Suprapubic skin (tissue), 4 donors: ENCODE measurements around the gene PRR16. TPM values are rescaled to one million over a fixed set of nuclear protein-coding genes. Genes with fewer than 3 reads are reported as not detected.

Source experiments
- DNase-seq, 2 donors: peaks; one replicate each; pipeline ENCODE4 v3.0.0-alpha.2; 2019; ENCODE audit warnings: low spot score in 2 of 2
- H3K27ac ChIP-seq: fragments of 200-600 bp; sonication (generic); one replicate; pipeline ENCODE4 v1.5.1; 2019
- H3K27me3 ChIP-seq: fragments of 200-600 bp; sonication (generic); one replicate; pipeline ENCODE4 v1.5.1; 2019
- H3K36me3 ChIP-seq: fragments of 200-600 bp; sonication (generic); one replicate; pipeline ENCODE4 v1.5.1; 2019
- H3K4me1 ChIP-seq: fragments of 200-600 bp; sonication (generic); one replicate; pipeline ENCODE4 v1.5.1; 2019
- H3K4me3 ChIP-seq: fragments of 200-600 bp; sonication (generic); one replicate; pipeline ENCODE4 v1.5.1; 2019; ENCODE audit warnings: mild to moderate bottlenecking
- H3K9me3 ChIP-seq: fragments of 200-600 bp; sonication (generic); one replicate; pipeline ENCODE4 v1.5.1; 2019
- EP300 ChIP-seq: sonication (generic); formaldehyde crosslinking; IDR thresholded peaks from one replicate; pipeline ENCODE4 v1.6.1; 2017; ENCODE audit warnings: antibody characterized with exemption
- POLR2A ChIP-seq, 2 donors: fragments of 450-650 bp; IDR thresholded peaks; one replicate each; pipeline ENCODE4 v1.6.1; 2017; ENCODE audit warnings: antibody characterized with exemption in 2 of 2, mild to moderate bottlenecking in 2 of 2, moderate library complexity in 2 of 2
- POLR2AphosphoS5 ChIP-seq, 3 donors: sonication (generic); formaldehyde crosslinking; IDR thresholded peaks; one replicate each; pipeline ENCODE4 v1.6.1; 2017; ENCODE audit warnings: antibody characterized with exemption in 3 of 3
- WGBS: methylation state at CpG from one replicate; pipeline ENCODE4 v1.1.5; 2018; 5-methylcytosine and 5-hydroxymethylcytosine counted together
- total RNA-seq, 4 donors: library from RNA; depleted of rRNA; stranded (reverse); fragments of >200 nt; gene quantifications; one replicate each; pipeline ENCODE4 v1.1.0, GENCODE V29; 2016
- TF ChIP-seq, protein P1 (sequence below), 2 donors: fragments of 200-600 bp in 1 of 2; fragments of 450-650 bp in 1 of 2; sonication (generic) in 1 of 2; IDR thresholded peaks; one replicate each; pipeline ENCODE4 v1.5.1; 2016 to 2019; ENCODE audit warnings: antibody characterized with exemption in 2 of 2, mild to moderate bottlenecking in 1 of 2, moderate library complexity in 1 of 2

Gene PRR16
- total RNA-seq, 4 donors from 2014 or later, result 0.76 to 1.4 (median 1.0) TPM

DNA sequence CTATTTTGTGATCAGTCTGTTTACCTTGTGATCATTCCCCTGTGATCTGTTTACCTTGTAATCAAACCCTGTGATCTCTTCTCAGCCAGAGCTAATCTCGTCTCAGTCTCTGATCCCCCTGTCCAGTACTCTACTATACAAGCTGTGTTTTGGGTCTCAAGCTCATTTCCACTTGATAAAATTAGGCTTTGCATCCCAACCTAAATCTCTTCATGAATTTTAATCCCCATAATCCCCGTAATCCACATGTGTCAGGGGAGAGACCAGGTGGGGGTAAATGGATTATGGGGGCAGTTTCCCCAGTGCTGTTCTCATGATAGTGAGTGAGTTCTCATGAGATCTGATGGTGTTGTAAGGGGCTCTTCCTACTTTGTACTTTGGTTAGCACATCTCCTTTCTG is 157.2 kb downstream of the PRR16 start:
- H3K27ac ChIP-seq, result no peak overlapping the region
- H3K4me3 ChIP-seq, result no peak overlapping the region
- TF ChIP-seq POLR2A (IDR thresholded peaks at IDR 0.05) (no peak), EP300 (no peak), POLR2AphosphoS5 (IDR thresholded peaks at IDR 0.05) (no peak)
- TF ChIP-seq, protein P1, sequence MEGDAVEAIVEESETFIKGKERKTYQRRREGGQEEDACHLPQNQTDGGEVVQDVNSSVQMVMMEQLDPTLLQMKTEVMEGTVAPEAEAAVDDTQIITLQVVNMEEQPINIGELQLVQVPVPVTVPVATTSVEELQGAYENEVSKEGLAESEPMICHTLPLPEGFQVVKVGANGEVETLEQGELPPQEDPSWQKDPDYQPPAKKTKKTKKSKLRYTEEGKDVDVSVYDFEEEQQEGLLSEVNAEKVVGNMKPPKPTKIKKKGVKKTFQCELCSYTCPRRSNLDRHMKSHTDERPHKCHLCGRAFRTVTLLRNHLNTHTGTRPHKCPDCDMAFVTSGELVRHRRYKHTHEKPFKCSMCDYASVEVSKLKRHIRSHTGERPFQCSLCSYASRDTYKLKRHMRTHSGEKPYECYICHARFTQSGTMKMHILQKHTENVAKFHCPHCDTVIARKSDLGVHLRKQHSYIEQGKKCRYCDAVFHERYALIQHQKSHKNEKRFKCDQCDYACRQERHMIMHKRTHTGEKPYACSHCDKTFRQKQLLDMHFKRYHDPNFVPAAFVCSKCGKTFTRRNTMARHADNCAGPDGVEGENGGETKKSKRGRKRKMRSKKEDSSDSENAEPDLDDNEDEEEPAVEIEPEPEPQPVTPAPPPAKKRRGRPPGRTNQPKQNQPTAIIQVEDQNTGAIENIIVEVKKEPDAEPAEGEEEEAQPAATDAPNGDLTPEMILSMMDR (IDR thresholded peaks at IDR 0.05), result no peak
- no peaks in the 10 kb centered on the region for H3K36me3 ChIP-seq
- H3K27me3 ChIP-seq, result no peaks in the 10 kb centered on the region
- 71% methylated on average over 2 of the region's 2 CpGs for WGBS
- H3K4me1 ChIP-seq, result no peaks in the 10 kb centered on the region
- H3K9me3 ChIP-seq, result no peaks in the 10 kb centered on the region
- DNase-seq, result no peak

DNA sequence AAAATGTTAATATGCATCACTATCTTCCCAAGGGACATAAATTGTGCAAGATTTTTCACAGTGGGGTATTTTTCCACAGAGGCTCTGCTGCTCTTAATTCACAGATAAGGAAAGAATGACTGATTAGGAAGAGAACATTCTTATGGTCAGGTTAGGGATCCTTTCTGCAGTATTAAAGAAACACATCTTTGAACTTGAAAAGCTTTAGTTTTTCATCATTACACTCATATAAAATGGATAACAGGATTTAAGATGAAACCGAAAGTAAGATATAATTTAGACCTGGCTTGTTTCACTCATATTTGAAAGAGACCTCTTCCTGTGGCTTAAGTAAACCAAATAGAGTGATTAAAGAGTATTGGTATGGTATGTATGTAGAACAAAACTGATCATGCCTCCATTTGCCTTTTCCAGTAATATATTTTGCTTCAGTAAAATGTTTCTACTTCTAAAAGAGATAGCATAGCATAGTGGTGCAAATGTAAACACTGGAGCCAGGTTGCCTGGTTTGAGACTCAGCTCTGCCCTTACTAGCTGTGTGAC is 160.0 kb downstream of the PRR16 start:
- no peak for DNase-seq
- Histone ChIP-seq H3K27me3 (no peaks in the 10 kb centered on the region), H3K27ac (no peak overlapping the region), H3K4me3 (no peak overlapping the region), H3K9me3 (no peaks in the 10 kb centered on the region), H3K36me3 (no peaks in the 10 kb centered on the region), H3K4me1 (no peaks in the 10 kb centered on the region)
- WGBS, result 61% methylated on average over 1 of the region's 1 CpG
- TF ChIP-seq POLR2AphosphoS5 (IDR thresholded peaks at IDR 0.05), result no peak

DNA sequence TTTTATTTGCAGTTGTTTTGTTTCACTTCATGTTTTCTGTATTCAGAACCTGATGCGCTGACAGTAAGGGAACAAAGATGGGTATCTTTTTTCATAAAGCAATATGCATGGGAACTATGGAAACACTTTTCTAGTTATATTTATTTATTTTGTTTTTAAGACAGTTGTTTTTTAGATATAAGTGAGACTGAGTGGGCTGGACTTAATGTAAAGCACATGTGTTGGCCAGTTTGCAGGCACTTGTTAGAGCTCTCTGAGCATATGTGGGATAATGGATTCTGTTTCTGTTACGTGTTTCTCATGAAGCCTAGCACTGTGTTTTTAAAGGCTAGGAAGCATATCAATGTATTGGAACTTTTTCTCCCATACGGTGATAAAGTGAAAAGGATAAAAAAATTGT is 164.1 kb downstream of the PRR16 start:
- H3K4me3 ChIP-seq, result no peak overlapping the region
- no peak for DNase-seq
- no peaks in the 10 kb centered on the region for H3K9me3 ChIP-seq
- H3K4me1 ChIP-seq, result no peaks in the 10 kb centered on the region
- no peak for TF ChIP-seq POLR2AphosphoS5 (IDR thresholded peaks at IDR 0.05)
- H3K36me3 ChIP-seq, result no peaks in the 10 kb centered on the region
- no peak overlapping the region for H3K27ac ChIP-seq
- WGBS, result 87% methylated on average over 3 of the region's 3 CpGs
- no peaks in the 10 kb centered on the region for H3K27me3 ChIP-seq

DNA sequence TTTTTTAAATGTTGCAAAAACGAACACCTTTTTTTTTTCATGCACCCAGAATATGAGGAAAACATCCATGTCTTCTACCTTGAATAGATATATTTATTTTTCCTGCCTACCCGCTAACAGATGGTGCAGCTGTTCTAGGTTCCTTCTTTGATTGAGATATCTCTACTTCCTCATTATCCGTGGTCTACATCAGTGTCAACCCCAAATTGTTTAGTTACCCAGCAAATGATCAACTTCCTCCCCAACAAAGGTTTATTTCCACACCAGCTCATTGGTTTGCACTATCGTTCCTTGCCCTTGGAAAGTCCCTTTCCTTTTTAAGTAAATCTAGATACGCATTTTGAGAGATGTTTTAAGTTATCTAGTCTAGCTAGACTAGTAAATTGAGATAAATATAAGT is 166.4 kb downstream of the PRR16 start:
- WGBS, result 78% methylated on average over 5 of the region's 5 CpGs
- no peaks in the 10 kb centered on the region for H3K27me3 ChIP-seq
- no peak for DNase-seq
- no peak overlapping the region for H3K4me3 ChIP-seq
- TF ChIP-seq, protein P1 (IDR thresholded peaks at IDR 0.05), result no peak
- TF ChIP-seq EP300, result no peak
- TF ChIP-seq POLR2AphosphoS5 (IDR thresholded peaks at IDR 0.05), result no peak
- no peak for TF ChIP-seq POLR2A (IDR thresholded peaks at IDR 0.05)
- no peaks in the 10 kb centered on the region for H3K9me3 ChIP-seq
- H3K4me1 ChIP-seq, result no peaks in the 10 kb centered on the region
- no peak overlapping the region for H3K27ac ChIP-seq
- H3K36me3 ChIP-seq, result no peaks in the 10 kb centered on the region

DNA sequence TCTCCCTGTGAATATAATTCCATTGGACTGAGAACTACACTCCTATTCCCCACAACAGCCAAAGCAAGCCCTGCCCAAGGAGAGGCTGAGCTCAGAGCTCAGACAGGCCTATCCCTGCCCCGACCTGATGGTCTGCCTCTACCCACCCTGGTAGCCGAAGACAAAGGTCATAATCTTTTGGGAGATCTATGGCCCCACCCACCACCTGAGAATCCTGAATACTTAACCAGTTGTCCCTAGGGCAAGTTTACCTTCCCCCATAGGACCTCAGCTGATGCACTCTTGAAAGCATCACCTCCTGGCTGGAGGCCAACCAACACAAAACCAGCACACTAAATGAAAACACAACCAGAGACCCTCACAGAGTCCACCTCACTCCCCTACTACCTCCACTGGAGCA is 167.5 kb downstream of the PRR16 start:
- DNase-seq, result no peak
- Histone ChIP-seq H3K36me3 (no peaks in the 10 kb centered on the region), H3K9me3 (no peaks in the 10 kb centered on the region), H3K27ac (no peak overlapping the region), H3K4me1 (no peaks in the 10 kb centered on the region), H3K4me3 (no peak overlapping the region), H3K27me3 (no peaks in the 10 kb centered on the region)
- TF ChIP-seq, protein P1 (IDR thresholded peaks at IDR 0.05), result no peak
- TF ChIP-seq POLR2AphosphoS5 (IDR thresholded peaks at IDR 0.05) (no peak), EP300 (no peak), POLR2A (IDR thresholded peaks at IDR 0.05) (no peak)
- 80% methylated on average over 1 of the region's 2 CpGs for WGBS

DNA sequence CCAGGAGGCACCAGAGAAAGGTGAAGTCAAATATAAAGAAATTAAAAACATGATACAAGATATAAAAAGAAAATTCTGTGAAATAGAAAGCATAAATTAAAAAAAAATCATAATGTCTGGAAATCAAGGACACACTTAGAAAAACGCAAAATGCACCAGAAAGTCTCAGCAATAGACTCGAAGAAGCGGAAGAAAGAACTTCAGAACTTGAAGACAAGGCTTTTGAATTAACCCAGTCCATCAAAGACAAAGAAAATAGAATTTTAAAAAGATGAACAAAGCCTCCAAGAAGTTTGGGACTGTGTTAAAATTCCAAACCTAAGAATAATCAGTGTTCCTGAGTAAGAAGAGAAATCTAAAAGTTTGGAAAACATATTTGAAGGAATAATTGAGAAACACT is 168.3 kb downstream of the PRR16 start:
- Histone ChIP-seq H3K4me3 (no peak overlapping the region), H3K9me3 (no peaks in the 10 kb centered on the region), H3K4me1 (no peaks in the 10 kb centered on the region), H3K36me3 (no peaks in the 10 kb centered on the region), H3K27me3 (no peaks in the 10 kb centered on the region), H3K27ac (no peak overlapping the region)
- no peak for DNase-seq
- TF ChIP-seq, protein P1 (IDR thresholded peaks at IDR 0.05), result no peak
- TF ChIP-seq POLR2A (IDR thresholded peaks at IDR 0.05) (no peak), POLR2AphosphoS5 (IDR thresholded peaks at IDR 0.05) (no peak), EP300 (no peak)
- 91% methylated on average over 3 of the region's 3 CpGs for WGBS
